Ovary (tissue), 3 donors: ENCODE measurements around the gene TUBB8B.
"Not testable (repeated sequence)": the region's sequence is repeated elsewhere in the genome, so short reads cannot be mapped to it uniquely, and the experiment has no call there.

Source experiments
- POLR2A ChIP-seq: fragments of 450-650 bp; IDR thresholded peaks from one replicate; pipeline ENCODE4 v1.6.1; 2017; ENCODE audit warnings: antibody characterized with exemption, mild to moderate bottlenecking, moderate library complexity
- TF ChIP-seq, protein P1 (sequence below), 3 donors: fragments of 450-650 bp in 2 of 3; fragments of 200-600 bp in 1 of 3; IDR thresholded peaks; one replicate each; pipeline versions ENCODE4 v1.5.1 to v1.8.0; 2016 to 2022; ENCODE audit warnings: antibody characterized with exemption in 3 of 3, mild to moderate bottlenecking in 1 of 3
- donor health status: DM: no; HTN: no; CAD: no.

DNA sequence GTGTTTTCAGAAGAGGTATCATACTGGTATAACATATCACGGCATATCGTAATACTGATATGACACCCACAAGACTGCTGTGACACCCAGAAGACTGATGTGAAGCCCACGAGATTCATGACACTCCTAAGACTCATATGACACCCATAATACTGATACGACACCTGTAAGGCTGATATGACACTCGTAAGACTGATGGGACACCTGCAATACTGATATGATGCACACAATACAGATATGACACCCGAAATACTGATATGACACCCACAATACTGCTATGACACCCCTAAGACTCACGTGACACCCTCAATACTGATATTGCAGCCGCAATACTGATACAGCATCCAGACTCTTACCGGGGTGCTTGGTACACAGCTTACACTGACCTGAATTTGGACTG, 18.3 kb upstream of the TUBB8B start:
- TF ChIP-seq, protein P1, sequence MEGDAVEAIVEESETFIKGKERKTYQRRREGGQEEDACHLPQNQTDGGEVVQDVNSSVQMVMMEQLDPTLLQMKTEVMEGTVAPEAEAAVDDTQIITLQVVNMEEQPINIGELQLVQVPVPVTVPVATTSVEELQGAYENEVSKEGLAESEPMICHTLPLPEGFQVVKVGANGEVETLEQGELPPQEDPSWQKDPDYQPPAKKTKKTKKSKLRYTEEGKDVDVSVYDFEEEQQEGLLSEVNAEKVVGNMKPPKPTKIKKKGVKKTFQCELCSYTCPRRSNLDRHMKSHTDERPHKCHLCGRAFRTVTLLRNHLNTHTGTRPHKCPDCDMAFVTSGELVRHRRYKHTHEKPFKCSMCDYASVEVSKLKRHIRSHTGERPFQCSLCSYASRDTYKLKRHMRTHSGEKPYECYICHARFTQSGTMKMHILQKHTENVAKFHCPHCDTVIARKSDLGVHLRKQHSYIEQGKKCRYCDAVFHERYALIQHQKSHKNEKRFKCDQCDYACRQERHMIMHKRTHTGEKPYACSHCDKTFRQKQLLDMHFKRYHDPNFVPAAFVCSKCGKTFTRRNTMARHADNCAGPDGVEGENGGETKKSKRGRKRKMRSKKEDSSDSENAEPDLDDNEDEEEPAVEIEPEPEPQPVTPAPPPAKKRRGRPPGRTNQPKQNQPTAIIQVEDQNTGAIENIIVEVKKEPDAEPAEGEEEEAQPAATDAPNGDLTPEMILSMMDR (IDR thresholded peaks at IDR 0.05) = not testable (repeated sequence)
- TF ChIP-seq POLR2A = not testable (repeated sequence)
